Trophoblast cell (in vitro differentiated cells and primary cell): Measurements from ENCODE around the gene MAGIX.

Experiments used
- DNase-seq, 2 donors: peaks; one replicate each; pipeline ENCODE4 v3.0.0-alpha.2; 2016
- H2AFZ ChIP-seq: 2 replicates; pipeline ENCODE4 v1.6.1; 2013; ENCODE audit warnings: low read length, moderate library complexity, mild to moderate bottlenecking; ENCODE audit not compliant: insufficient read depth, poor library complexity
- H2AK5ac ChIP-seq: 2 replicates; pipeline ENCODE4 v1.6.1; 2013; ENCODE audit warnings: mild to moderate bottlenecking, low read length
- H2BK120ac ChIP-seq: 2 replicates; pipeline ENCODE4 v1.6.1; 2013; ENCODE audit warnings: low read length, mild to moderate bottlenecking, moderate library complexity; ENCODE audit not compliant: insufficient read depth, poor library complexity
- H2BK12ac ChIP-seq: 2 replicates; pipeline ENCODE4 v1.6.1; 2013; ENCODE audit warnings: mild to moderate bottlenecking, low read length, moderate library complexity
- H2BK5ac ChIP-seq: 2 replicates; pipeline ENCODE4 v1.6.1; 2013; ENCODE audit warnings: low read length, low read depth, moderate library complexity, mild to moderate bottlenecking; ENCODE audit not compliant: poor library complexity
- H3K14ac ChIP-seq: 2 replicates; pipeline ENCODE4 v1.6.1; 2013; ENCODE audit warnings: mild to moderate bottlenecking, low read length
- H3K18ac ChIP-seq: 2 replicates; pipeline ENCODE4 v1.6.1; 2013; ENCODE audit warnings: mild to moderate bottlenecking, low read length
- H3K23ac ChIP-seq: 2 replicates; pipeline ENCODE4 v1.6.1; 2013; ENCODE audit warnings: low read length
- H3K27ac ChIP-seq: 2 replicates; pipeline ENCODE4 v1.5.1; 2013; ENCODE audit warnings: low read depth, mild to moderate bottlenecking, inconsistent platforms, low read length, moderate library complexity
- H3K27me3 ChIP-seq: 2 replicates; pipeline ENCODE4 v1.6.1; 2013; ENCODE audit warnings: inconsistent platforms, mild to moderate bottlenecking, low read length, moderate library complexity; ENCODE audit not compliant: insufficient read depth
- H3K36me3 ChIP-seq, 2 experiments: 1 replicate in 1 of 2; 2 replicates in 1 of 2; pipeline ENCODE4 v1.6.1; 2013; ENCODE audit warnings: low read length in 2 of 2, mild to moderate bottlenecking in 2 of 2, moderate library complexity in 1 of 2; ENCODE audit not compliant: insufficient read depth in 2 of 2, control insufficient read depth in 1 of 2
- H3K4ac ChIP-seq: 2 replicates; pipeline ENCODE4 v1.6.1; 2013; ENCODE audit warnings: low read depth, mild to moderate bottlenecking, low read length, moderate library complexity
- H3K4me1 ChIP-seq, 2 experiments: 1 replicate in 1 of 2; 2 replicates in 1 of 2; pipeline ENCODE4 v1.6.1; 2013; ENCODE audit warnings: low read length in 2 of 2, mild to moderate bottlenecking in 2 of 2, moderate library complexity in 1 of 2; ENCODE audit not compliant: insufficient read depth in 2 of 2, control insufficient read depth in 1 of 2
- H3K4me2 ChIP-seq: 2 replicates; pipeline ENCODE4 v1.6.1; 2013; ENCODE audit warnings: inconsistent platforms, mild to moderate bottlenecking, low read length, moderate library complexity
- H3K4me3 ChIP-seq: 2 replicates; pipeline ENCODE4 v1.5.1; 2013; ENCODE audit warnings: mild to moderate bottlenecking, low read depth, low read length, inconsistent platforms
- H3K79me1 ChIP-seq: one replicate; pipeline ENCODE4 v1.6.1; 2013; ENCODE audit warnings: low read length
- H3K79me2 ChIP-seq: 2 replicates; pipeline ENCODE4 v1.6.1; 2013; ENCODE audit warnings: low read length, mild to moderate bottlenecking; ENCODE audit not compliant: control insufficient read depth, insufficient read depth, poor library complexity
- H3K9ac ChIP-seq: 2 replicates; pipeline ENCODE4 v1.6.1; 2013; ENCODE audit warnings: mild to moderate bottlenecking, low read length
- H3K9me3 ChIP-seq: 2 replicates; pipeline ENCODE4 v1.6.1; 2013; ENCODE audit warnings: low read depth, mild to moderate bottlenecking, control low read depth, inconsistent platforms, low read length; ENCODE audit not compliant: insufficient read depth
- H4K12ac ChIP-seq: 2 replicates; pipeline ENCODE4 v1.6.1; 2013; ENCODE audit warnings: low read depth, mild to moderate bottlenecking, low read length, moderate library complexity
- H4K8ac ChIP-seq: 2 replicates; pipeline ENCODE4 v1.6.1; 2013; ENCODE audit warnings: low read depth, mild to moderate bottlenecking, low read length, moderate library complexity
- H4K91ac ChIP-seq: one replicate; pipeline ENCODE4 v1.6.1; 2013; ENCODE audit warnings: low read depth, mild to moderate bottlenecking, low read length, moderate library complexity
- WGBS: extraction: QIAGEN DNeasy Blood & Tissue Kit; methylation state at CpG from one replicate; pipeline ENCODE4 v1.1.7; 2013; ENCODE audit warnings: missing lambda C conversion rate; ENCODE audit not compliant: insufficient read length, insufficient coverage; ENCODE audit errors: extremely low coverage; 5-methylcytosine and 5-hydroxymethylcytosine counted together

MAGIX gene

DNA sequence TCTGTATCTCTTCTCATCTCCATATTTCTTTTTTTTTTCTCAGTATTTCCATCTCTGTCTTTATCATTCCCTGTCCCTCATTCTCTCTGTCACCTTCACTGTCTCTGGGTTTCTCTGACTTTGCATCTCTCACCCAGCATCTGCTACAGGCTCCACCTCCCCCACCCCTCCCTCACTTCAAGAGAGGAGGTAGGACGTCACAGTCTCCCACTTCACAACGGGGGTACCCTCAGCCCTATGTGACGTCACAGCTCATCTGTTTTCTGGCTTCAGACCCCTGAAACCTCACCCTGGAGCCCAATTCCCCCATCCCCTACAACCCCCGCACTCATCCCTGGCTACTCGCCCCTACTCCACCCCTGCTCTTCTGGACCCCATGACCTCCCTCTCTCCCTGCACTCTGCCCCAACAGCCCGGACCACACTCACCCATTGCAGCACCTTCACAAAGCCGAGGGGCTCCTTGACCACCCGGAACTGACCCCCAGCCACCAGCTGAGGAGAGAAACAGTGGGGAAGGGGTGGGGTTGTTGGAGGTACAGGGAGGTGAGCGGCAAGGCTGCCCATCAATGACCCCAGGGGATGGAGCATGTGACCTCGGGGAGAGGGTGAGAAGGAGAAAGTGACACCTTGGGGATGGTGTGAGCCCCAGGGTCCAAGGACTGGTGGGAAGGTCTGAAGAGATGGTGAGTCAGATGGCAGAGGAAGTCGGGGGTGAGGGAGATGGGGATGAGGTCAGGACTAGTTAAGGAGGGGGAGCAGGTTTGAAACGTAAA is 36.2 kb downstream of the MAGIX start:
- H2BK5ac ChIP-seq = no peak overlapping the region
- no peaks in the 10 kb centered on the region for H3K79me2 ChIP-seq
- H3K36me3 ChIP-seq = no peaks in the 10 kb centered on the region
- H3K79me1 ChIP-seq = no peaks in the 10 kb centered on the region
- no peak overlapping the region for H4K8ac ChIP-seq
- H3K27ac ChIP-seq = no peak overlapping the region
- H3K14ac ChIP-seq = no peak overlapping the region
- no peak for DNase-seq
- no peak overlapping the region for H2BK12ac ChIP-seq
- no peak overlapping the region for H3K23ac ChIP-seq
- no peak overlapping the region for H3K4ac ChIP-seq
- no peak overlapping the region for H2BK120ac ChIP-seq
- no peak overlapping the region for H3K4me2 ChIP-seq
- H3K4me3 ChIP-seq = no peak overlapping the region
- no peak overlapping the region for H2AFZ ChIP-seq
- H3K18ac ChIP-seq = no peak overlapping the region
- no peak overlapping the region for H4K91ac ChIP-seq
- H3K27me3 ChIP-seq = no peaks in the 10 kb centered on the region
- no peaks in the 10 kb centered on the region for H3K9me3 ChIP-seq
- no CpG with 5 or more reads among the region's 12 CpGs for WGBS
- no peak overlapping the region for H3K9ac ChIP-seq
- H4K12ac ChIP-seq = no peak overlapping the region
- H3K4me1 ChIP-seq = peaks cover 0 to 2% of the 10 kb centered on the region in 2 experiments
- no peak overlapping the region for H2AK5ac ChIP-seq

DNA sequence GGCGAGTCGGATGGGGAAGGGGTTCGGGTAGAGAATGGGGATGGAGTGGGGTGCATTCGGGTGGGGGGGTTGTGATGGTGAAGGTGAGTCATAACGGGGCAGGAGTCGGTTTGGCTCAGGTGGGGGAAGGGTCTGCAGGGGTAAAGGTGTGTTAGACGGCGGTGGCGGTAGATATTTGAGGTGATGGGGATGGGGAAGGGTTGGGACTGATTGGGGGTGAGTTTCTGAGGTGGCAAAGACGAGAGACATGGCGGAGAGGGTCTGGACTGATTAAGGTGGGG is 36.7 kb downstream of the MAGIX start:
- H3K18ac ChIP-seq = no peak overlapping the region
- DNase-seq = no peak
- H2BK5ac ChIP-seq = no peak overlapping the region
- H3K14ac ChIP-seq = no peak overlapping the region
- peaks cover 0 to 2% of the 10 kb centered on the region in 2 experiments for H3K4me1 ChIP-seq
- H3K36me3 ChIP-seq = no peaks in the 10 kb centered on the region
- H3K4me2 ChIP-seq = no peak overlapping the region
- H3K9me3 ChIP-seq = no peaks in the 10 kb centered on the region
- H2BK12ac ChIP-seq = no peak overlapping the region
- H3K79me1 ChIP-seq = no peaks in the 10 kb centered on the region
- H3K9ac ChIP-seq = no peak overlapping the region
- H2BK120ac ChIP-seq = no peak overlapping the region
- no peak overlapping the region for H3K27ac ChIP-seq
- no peak overlapping the region for H4K8ac ChIP-seq
- no peak overlapping the region for H3K23ac ChIP-seq
- no peaks in the 10 kb centered on the region for H3K27me3 ChIP-seq
- no peak overlapping the region for H2AK5ac ChIP-seq
- H4K12ac ChIP-seq = no peak overlapping the region
- no peak overlapping the region for H3K4ac ChIP-seq
- WGBS = no CpG with 5 or more reads among the region's 11 CpGs
- no peak overlapping the region for H4K91ac ChIP-seq
- no peak overlapping the region for H2AFZ ChIP-seq
- H3K79me2 ChIP-seq = no peaks in the 10 kb centered on the region
- no peak overlapping the region for H3K4me3 ChIP-seq

DNA sequence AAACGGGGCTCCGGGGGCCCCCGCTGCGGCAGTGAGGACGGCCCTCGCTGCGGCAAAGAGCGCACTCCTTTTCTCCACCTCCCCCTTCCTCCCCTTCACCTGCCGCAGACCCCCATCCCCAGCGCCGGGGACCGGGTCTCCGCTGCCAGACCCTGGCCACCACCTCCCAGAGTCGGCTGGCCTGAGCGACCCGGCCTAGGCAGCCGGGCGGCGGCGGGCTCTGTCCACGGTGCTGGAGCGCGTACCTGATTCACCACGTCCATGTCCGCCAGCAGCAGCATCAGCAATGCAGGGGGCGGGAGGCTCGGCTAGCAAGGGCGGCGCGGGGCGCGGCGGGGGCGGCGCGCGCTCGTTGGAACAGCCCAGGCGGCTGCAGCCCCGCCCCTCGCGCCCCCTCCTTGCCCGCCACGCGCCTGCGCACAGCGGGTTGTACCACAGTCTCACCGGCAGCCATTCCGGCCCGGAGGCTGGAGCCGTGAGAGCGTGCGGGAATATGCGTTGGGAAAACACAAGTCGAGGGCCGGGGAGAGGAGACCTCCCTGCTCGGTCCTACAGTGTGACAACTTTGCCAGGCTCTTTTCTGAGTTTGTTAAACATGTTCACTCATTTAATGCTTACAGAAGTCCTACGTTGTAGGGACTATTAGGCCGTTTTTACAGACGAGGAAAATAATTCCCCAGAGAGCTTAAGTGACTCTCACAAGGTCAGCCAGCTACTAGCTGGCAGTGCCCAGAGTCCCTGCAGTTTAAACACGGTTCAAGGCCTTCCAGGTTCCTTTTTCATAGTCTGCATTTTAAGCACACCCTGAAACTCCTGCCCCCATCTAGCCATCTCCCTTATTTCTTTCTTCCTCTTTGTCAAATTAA is 37.6 kb downstream of the MAGIX start, which contains the start of gene SYP:
SYP (minus strand) TSS at position 288 of the 866 bp plus-strand sequence; CDS start at position 281, 7 bp downstream.
- Histone ChIP-seq H3K4me1 (peaks cover 0 to 2% of the 10 kb centered on the region in 2 experiments), H4K8ac (peak within 1 kb of the TSS; percentile 50), H4K12ac (no peak within 1 kb of the TSS), H3K27ac (no peak within 1 kb of the TSS), H3K79me1 (no peaks in the 10 kb centered on the region), H2AFZ (no peak within 1 kb of the TSS), H3K27me3 (no peaks in the 10 kb centered on the region), H3K9ac (no peak within 1 kb of the TSS), H3K79me2 (no peaks in the 10 kb centered on the region), H2BK5ac (no peak within 1 kb of the TSS), H2AK5ac (no peak within 1 kb of the TSS), H3K9me3 (no peaks in the 10 kb centered on the region), H2BK120ac (no peak within 1 kb of the TSS), H3K18ac (no peak within 1 kb of the TSS), H3K4me3 (no peak within 1 kb of the TSS), H4K91ac (no peak within 1 kb of the TSS), H3K14ac (no peak within 1 kb of the TSS), H3K23ac (no peak within 1 kb of the TSS), H3K4me2 (peak within 1 kb of the TSS; percentile 74), H2BK12ac (no peak within 1 kb of the TSS), H3K36me3 (no peaks in the 10 kb centered on the region), H3K4ac (no peak within 1 kb of the TSS)
- WGBS = no CpG with 5 or more reads among the region's 61 CpGs
- peak; percentile 77 to 79 for DNase-seq

DNA sequence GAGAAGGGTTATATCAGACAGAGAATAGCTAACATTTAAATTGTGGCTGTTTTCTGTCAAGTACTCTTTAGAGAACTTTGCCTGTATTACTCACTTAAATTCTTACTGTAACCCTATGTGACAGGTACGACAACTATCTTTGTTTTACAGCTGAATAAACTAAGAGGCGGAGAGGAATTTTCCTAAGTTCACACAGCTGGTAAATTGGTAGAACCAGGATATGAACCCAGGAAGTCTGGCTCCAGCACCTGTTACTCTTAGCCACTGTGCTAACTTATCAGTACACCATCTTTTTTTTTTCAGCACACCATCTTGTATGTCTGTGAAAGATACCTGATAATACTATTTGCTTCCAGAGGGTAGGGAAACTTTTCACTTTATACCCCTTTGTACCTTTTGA is 39.5 kb downstream of the MAGIX start:
- H3K9ac ChIP-seq = no peak overlapping the region
- H3K79me2 ChIP-seq = no peaks in the 10 kb centered on the region
- no peaks in the 10 kb centered on the region for H3K9me3 ChIP-seq
- H2BK5ac ChIP-seq = no peak overlapping the region
- WGBS = no CpG with 5 or more reads among the region's 2 CpGs
- no peak overlapping the region for H3K23ac ChIP-seq
- H4K8ac ChIP-seq = no peak overlapping the region
- H3K36me3 ChIP-seq = no peaks in the 10 kb centered on the region
- H2BK120ac ChIP-seq = no peak overlapping the region
- no peak overlapping the region for H3K14ac ChIP-seq
- no peak overlapping the region for H3K27ac ChIP-seq
- H4K12ac ChIP-seq = no peak overlapping the region
- H3K4me3 ChIP-seq = no peak overlapping the region
- no peak overlapping the region for H2BK12ac ChIP-seq
- H3K27me3 ChIP-seq = no peaks in the 10 kb centered on the region
- no peaks in the 10 kb centered on the region for H3K79me1 ChIP-seq
- no peak overlapping the region for H2AFZ ChIP-seq
- no peak overlapping the region for H4K91ac ChIP-seq
- H3K4me1 ChIP-seq = peaks cover 0 to 2% of the 10 kb centered on the region in 2 experiments
- no peak overlapping the region for H3K18ac ChIP-seq
- H3K4me2 ChIP-seq = no peak overlapping the region
- H2AK5ac ChIP-seq = no peak overlapping the region
- H3K4ac ChIP-seq = no peak overlapping the region
- DNase-seq = no peak
